ES-I3 (cell line): ENCODE measurements around the gene SUPT4H1.
"Not testable (repeated sequence)": the region's sequence is repeated elsewhere in the genome, so short reads cannot be mapped to it uniquely, and the experiment has no call there.

Experiments
- H3K36me3 ChIP-seq: 2 replicates; pipeline ENCODE4 v1.6.1; 2013; ENCODE audit warnings: mild to moderate bottlenecking, low read length, control low read depth, moderate library complexity; ENCODE audit not compliant: insufficient read depth
- H3K4me1 ChIP-seq: 2 replicates; pipeline ENCODE4 v1.6.1; 2013; ENCODE audit warnings: mild to moderate bottlenecking, control low read depth, low read length; ENCODE audit not compliant: insufficient read depth
- H3K9ac ChIP-seq: 2 replicates; pipeline ENCODE4 v1.6.1; 2013; ENCODE audit warnings: low read depth, mild to moderate bottlenecking, low read length, moderate library complexity
- H3K9me3 ChIP-seq: 2 replicates; pipeline ENCODE4 v1.6.1; 2013; ENCODE audit warnings: mild to moderate bottlenecking, low read length, moderate library complexity; ENCODE audit not compliant: control insufficient read depth, insufficient read depth

The SUPT4H1 gene

DNA sequence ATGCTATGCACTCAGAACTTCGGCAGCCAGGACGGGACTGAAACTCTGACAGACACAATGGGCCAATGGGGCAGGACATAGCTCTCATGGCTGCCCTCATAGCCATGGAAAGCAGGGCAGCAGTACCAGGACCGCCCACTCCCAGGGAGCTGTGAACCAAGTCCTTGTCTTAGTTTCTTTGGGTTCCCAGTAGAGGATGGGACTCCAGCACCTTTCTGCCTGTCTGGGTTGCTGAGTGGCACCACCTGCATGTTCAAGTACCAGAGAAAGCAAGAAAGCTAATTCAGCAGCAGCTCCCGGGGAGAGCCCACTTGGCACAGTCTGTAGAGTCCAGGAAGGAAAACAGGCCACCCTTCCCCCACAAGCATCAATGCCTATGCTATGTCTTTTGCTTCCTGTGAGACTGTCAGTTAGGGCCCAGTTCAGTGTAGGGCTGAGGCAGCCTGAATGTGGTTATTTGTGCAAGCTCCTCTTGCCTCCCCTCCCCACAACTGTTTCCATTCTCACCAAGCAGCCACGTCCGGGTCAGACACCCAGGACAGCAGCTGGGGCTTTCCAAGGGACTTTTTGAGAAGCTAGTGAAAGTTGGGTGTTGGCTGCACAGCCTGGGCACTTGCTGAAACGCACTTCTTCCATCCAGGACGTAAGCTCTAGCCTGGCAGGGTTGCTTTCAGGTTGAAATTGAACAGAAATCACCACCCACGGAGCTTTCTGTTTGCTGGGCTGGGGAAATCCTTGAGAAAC lies 7.8 kb downstream of the SUPT4H1 start:
- Histone ChIP-seq H3K36me3 (peaks cover 45% of the 10 kb centered on the region), H3K4me1 (peaks cover 11% of the 10 kb centered on the region), H3K9me3 (no peaks in the 10 kb centered on the region), H3K9ac (no peak overlapping the region)

DNA sequence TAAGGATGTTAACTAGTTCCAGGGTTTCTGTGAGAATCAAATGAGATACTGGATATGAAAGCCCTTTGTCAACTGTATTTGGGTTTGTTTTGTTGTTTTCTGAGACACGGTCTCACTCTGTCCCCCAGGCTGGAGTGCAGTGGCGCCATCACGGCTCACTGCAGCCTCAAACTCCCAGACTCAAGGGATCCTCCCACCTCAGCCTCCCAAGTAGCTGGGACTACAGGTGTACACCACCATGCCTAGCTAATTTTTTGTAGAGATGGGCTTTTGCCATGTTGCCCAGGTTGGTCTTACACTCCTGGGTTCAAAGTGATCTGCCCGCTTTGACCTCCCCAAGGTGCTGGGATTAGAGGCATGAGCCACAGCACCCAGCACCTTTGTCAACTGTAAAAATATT lies 8.9 kb downstream of the SUPT4H1 start:
- Histone ChIP-seq H3K36me3 (peaks cover 35% of the 10 kb centered on the region), H3K9me3 (no peaks in the 10 kb centered on the region), H3K9ac (no peak overlapping the region), H3K4me1 (peaks cover 18% of the 10 kb centered on the region)

DNA sequence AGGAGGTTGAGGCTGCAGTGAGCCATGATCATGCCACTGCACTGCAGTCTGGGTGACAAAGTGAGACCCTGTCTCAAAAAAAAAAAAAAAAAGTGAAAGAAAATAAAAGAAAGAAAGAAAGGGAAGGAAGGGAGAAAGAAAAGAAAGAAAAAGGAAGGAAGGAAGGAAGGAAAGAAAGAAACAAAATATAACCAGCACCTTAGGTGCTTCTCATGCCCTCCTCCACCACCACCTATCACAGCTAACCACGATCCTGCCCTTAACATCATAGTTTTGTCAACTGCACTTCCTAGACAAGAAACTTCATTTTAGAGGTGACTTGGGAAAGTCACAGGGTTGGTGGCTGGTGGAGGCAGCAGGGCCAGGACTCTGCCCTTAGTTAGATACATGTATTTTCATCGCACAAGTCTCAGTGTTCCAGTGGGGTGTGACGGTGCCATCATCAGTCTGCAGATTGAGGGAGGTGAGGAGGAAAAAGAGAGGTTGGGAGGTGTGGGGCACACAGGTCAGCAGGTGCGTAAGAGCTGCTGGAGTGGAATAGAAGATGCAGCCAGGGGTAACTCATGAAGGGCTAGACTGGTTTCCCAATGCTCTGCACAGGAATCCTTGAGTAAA lies 10.0 kb downstream of the SUPT4H1 start:
- peaks cover 24% of the 10 kb centered on the region for H3K36me3 ChIP-seq
- peaks cover 26% of the 10 kb centered on the region for H3K4me1 ChIP-seq
- no peak overlapping the region for H3K9ac ChIP-seq
- no peaks in the 10 kb centered on the region for H3K9me3 ChIP-seq

DNA sequence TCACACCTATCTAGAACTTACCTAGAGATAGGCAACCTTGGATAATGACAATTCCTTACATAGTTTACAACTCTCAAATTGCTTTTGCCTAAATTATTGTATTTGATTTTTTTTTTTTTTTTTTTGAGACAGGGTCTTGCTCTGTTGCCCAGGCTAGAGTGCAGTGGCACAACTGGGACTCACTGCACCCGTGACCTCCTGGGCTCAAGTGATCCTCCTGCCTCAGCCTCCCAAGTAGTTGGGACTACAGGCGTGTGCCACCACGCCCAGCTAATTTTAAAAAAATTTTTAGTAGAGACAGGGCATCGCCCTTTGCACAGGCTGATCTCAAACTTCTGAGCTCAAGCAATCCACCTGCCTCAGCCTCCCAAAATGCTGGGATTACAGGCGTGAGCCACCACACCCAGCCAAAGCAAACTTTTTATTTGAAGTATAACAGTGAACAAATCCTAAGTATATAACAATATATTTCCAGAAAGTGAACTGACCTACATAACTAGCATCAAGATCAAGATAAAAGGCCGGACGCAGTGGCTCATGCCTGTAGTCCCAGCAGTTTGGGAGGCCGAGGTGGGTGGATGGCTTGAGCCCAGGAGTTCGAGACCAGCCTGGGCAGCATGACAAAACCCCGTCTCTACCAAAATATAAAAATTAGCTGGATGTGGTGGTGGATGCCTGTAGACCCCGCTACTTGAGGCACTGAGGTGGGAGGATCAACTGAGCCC lies 10.7 kb downstream of the SUPT4H1 start:
- H3K9me3 ChIP-seq, H3K9ac ChIP-seq: not testable (repeated sequence)
- Histone ChIP-seq H3K4me1 (peaks cover 33% of the 10 kb centered on the region), H3K36me3 (peaks cover 20% of the 10 kb centered on the region)

DNA sequence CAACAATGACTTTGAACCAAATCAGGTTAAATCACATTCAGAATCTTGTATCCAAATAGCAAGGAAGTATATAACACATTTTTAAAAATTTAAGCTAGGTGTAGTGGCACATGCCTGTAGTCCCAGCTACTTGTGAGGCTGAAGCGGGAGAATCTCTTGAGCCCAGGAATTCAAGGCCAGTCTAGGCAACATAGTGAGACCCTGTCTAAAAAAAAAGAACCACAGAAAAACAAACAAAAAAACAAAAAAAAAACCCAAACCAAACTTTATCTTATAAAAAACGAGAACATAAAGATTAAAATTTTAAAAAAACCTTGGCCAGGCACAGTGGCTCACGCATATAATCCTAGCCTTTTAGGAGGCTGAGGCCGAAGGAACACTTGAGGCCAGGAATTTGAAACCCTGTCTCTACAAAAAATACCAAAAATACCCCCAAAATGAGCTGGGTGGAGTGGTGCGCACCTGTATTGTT lies 11.6 kb downstream of the SUPT4H1 start:
- Histone ChIP-seq H3K4me1 (peaks cover 41% of the 10 kb centered on the region), H3K36me3 (peaks cover 14% of the 10 kb centered on the region), H3K9me3 (no peaks in the 10 kb centered on the region), H3K9ac (no peak overlapping the region)

DNA sequence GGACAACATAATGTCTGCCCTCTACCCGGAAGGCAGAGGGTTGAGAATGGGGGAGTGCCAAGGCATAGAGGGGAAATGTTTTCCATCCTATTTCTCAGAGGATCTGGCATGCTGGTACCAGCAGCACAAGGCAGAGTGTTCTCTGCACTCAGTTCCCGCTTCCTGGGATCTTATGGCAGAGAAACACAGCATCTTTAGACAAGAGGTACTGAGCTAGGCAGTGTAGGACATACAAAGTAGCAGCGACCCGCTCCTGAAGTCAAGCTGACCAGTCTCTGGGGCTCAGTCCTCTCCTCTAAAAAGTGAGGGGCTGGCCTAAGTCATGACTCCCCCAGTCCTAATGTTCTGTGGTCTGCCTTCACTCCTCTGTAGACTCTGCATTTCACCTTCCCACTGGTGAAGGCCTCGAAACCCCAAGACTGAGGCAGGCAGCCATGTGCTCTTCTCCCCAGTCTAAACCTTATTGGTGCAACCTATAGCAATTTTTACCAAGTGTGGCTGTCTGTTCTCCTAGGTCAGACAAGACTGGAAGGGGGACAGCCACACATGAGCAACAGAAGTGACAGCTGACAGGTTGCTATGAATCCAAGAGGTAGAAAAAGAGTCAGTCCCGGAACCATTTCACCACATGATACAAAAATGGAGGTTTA lies 12.1 kb downstream of the SUPT4H1 start:
- H3K9me3 ChIP-seq, result no peaks in the 10 kb centered on the region
- H3K9ac ChIP-seq, result peak overlapping the region; percentile 38; the same call in 1 of the 2 replicates
- peaks cover 11% of the 10 kb centered on the region for H3K36me3 ChIP-seq
- peaks cover 41% of the 10 kb centered on the region for H3K4me1 ChIP-seq

DNA sequence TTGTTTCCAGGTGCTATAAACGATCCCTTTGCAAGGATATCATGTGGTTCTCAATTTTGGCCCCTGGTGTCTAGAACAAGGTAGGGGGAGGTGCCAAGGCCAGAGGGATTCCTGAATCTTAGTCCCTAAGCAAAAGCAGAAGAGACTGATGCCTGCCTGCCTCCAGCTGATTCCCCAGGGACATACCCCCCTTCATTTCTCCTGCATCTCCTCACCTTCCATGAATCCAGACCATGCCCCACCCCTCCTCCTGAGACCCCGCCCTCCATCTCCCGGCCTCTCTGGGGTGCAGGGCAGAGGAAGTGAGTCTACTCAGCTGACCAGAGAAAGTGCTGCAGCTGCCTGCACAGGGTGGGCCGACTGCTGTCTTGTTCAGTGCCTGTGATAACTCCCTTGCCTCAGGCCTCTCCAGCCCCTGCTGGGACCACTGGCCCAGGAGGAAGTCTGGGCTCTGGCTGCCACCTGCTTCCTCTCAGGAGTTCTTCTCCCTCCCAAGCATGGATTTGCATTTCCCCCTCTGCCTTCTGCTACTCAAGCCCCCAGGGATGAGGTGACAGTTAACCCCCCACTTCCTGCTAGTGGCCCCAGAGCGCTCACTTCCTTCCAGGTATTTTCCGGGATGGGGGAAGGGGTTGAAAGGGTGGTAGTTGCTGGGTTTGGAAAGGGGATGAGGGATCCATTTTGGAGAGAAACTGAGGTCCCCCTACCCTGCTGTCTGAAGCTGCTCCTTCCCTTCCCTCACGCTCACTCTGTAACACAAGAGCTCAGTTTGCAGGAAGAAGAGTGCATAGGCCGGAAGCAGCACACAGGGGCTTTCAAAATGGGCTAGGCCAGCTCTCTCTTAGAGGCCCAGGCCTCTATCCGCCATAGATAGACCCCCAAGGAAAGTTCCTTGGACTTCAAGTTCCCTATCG lies 12.9 kb downstream of the SUPT4H1 start:
- Histone ChIP-seq H3K4me1 (peaks cover 44% of the 10 kb centered on the region), H3K9me3 (no peaks in the 10 kb centered on the region), H3K9ac (peak overlapping the region; percentile 38; the same call in 1 of the 2 replicates), H3K36me3 (peaks cover 4% of the 10 kb centered on the region; the same call in 1 of the 2 replicates)

DNA sequence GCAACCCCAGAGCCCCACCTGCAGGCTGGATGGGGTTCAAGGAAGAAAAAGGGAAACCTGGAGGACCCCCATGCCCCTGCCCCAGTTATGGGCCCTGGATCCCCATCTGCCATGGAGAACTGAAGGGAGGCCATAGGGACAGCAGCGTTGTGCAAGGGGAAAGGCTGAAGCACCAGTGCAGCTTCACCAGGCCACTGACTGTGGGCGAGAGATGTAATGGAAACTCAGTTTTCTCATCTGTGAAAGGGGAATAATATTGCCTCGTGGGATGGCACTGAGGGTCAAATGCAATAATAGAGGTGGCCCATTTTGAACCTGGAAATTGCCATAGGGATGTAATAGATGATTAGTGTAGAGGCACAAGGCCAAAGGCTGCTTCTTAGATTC lies 13.6 kb downstream of the SUPT4H1 start:
- Histone ChIP-seq H3K36me3 (no peaks in the 10 kb centered on the region), H3K4me1 (peaks cover 44% of the 10 kb centered on the region), H3K9ac (peak overlapping the region; percentile 8; the same call in 1 of the 2 replicates), H3K9me3 (no peaks in the 10 kb centered on the region)

DNA sequence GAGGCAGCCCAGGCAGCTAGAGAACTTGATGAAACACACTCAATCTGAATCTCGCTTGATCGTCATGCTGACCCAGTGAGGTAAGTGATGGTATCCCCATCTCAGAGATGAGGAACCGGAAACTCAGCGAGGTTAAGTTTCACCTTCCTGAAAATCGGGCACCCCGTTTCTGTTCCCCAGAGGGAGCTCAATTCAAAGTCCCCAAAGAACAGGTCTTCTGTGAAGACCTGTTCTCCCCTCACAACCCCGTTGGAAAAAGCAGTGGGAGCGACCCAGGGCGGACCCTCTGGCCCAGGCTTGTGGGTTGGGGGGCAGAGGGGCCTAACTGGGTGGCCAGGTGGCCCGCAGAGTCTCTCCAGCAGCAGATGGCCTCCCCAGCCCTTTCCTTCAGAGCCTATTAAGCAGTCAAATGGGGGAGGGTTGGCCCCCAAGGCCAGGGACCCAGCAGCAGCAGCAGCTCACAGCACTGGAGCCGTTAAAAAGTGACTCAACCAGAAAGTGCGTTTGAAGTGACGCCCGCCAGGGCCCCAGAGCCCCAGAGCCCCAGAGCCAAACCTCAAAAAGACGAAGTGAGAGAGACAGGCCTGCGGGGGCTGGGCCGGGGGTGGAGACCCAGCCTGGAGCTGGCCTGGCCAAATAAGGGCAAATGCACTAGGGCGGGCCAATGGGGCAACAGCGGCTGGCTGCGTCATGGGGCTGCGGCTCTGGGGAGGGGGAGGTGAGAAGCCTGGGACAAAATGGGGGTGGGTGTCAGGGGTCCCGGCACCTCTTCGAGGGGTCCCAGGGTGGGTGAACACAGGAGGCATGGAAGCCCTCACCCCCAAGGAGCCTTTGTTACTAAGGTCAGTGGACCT lies 14.2 kb downstream of the SUPT4H1 start:
- H3K9me3 ChIP-seq, result no peaks in the 10 kb centered on the region
- H3K9ac ChIP-seq, result peak overlapping the region; percentile 27
- peaks cover 49% of the 10 kb centered on the region for H3K4me1 ChIP-seq
- no peaks in the 10 kb centered on the region for H3K36me3 ChIP-seq

DNA sequence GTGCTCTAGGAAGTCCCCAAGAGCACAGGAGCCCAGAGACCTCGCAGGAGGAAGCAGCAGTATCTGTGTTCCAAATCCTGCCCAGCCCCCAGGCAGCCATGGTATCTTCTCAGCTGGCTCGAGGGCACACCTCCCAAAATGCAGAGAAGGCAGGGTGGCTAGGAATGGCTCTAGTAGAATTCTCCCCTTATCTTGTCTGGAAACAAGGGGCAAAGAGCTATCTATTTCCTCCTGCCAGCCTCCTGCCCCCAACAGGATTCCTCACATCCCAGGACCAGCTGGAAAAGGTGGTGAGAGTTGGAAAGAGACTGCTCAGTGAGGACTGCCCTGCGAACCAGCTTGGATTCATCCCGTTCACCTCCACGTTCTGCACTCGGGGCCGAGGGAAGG lies 14.8 kb downstream of the SUPT4H1 start:
- Histone ChIP-seq H3K36me3 (no peaks in the 10 kb centered on the region), H3K4me1 (peaks cover 51% of the 10 kb centered on the region), H3K9me3 (no peaks in the 10 kb centered on the region), H3K9ac (peak overlapping the region; percentile 27; the same call in 1 of the 2 replicates)

DNA sequence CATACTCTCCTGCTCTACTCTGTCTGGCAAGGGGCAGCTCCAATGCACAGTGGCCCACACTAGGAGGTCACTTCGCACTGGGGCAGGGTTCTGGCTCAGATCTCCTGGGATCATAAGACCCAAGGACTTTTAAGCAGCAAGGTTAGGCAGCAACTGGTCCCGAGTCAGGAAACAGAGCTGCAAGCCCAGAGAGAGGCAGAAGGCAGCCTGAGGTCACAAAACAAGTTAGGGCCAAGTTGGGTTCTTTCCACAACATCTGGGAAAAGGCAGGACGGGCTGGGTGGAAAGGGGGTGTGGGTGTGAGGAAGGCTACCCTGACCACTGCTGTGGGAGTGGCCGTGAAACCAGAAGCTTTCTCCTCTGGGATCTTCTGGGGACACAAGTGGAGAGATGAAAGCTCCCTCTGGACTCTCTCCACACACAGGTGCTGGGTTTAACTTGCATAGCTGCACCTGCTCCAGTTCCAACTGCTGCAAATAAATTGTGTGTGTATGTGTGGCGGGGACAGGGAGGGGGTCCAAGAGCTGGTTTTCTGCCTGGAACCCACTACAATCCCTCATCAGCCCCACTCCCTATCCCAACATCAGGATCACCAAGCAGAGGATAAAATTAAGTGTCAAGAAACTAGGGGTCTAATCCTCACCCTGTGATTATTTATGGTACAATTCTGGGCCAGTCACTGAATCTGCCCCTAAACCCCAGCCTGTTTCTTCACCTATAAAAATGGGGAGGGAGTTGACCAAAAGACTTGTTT lies 15.4 kb downstream of the SUPT4H1 start:
- Histone ChIP-seq H3K36me3 (no peaks in the 10 kb centered on the region), H3K4me1 (peaks cover 55% of the 10 kb centered on the region), H3K9ac (no peak overlapping the region), H3K9me3 (no peaks in the 10 kb centered on the region)

DNA sequence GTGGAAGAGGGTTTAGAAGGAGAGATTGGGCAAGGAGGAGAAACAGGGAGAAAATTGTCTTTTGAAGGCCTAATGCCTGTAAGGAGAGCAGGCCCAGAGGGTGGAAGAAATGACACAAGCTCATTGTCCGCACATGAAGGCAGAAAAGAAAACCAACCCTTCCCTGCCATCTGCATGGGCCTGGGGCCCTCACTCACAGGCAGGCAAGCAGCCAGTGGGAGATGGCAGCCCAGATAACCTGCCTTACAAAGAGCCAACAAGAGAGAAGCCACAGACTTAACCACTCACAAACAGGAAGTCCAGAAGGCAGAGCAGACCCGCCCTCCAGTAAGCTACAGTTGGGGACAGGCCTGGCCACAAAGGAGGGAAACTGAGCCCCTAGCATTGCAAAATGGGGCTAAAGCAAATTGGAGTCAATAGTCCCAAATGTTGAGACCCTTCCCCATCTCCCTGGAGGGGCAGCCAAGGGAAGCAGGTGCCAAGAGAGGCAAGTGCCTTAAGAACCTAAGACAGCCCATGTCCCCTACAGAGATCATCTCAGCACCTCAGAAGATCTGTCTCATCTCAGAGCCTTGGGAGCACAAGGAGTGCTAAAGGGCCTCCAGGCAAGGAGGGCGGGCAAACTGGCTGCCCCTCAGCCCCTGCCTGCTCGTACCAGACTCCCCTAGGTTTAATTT lies 16.1 kb downstream of the SUPT4H1 start:
- peaks cover 63% of the 10 kb centered on the region for H3K4me1 ChIP-seq
- H3K36me3 ChIP-seq, result no peaks in the 10 kb centered on the region
- no peak overlapping the region for H3K9ac ChIP-seq
- H3K9me3 ChIP-seq, result no peaks in the 10 kb centered on the region
